DND-41 (cell line): Measurements from ENCODE around the gene RNASE12.

Experiments used
- ATAC-seq: fragments of 200-7000 bp; cut with Tn5 transposase; 3 replicates; pipeline ENCODE4 v1.9.1; 2021; ENCODE audit warnings: low read depth; ENCODE audit not compliant: insufficient read depth
- DNase-seq: peaks from one replicate; pipeline ENCODE4 v3.0.0-alpha.2; 2020
- H2AFZ ChIP-seq: 2 replicates; pipeline ENCODE4 v1.6.0; 2012; ENCODE audit warnings: low read depth, low read length
- H3K27ac ChIP-seq: 2 replicates; pipeline ENCODE4 v1.5.1; 2012; ENCODE audit warnings: low read length, inconsistent platforms
- H3K27me3 ChIP-seq: fragments of 200-600 bp; sonication (generic); 2 replicates; pipeline ENCODE4 v1.6.0; 2012; ENCODE audit warnings: low read length, mild to moderate bottlenecking, inconsistent platforms; ENCODE audit not compliant: insufficient read depth, poor library complexity
- H3K36me3 ChIP-seq: 2 replicates; pipeline ENCODE4 v1.5.1; 2012; ENCODE audit warnings: low read length, inconsistent platforms; ENCODE audit not compliant: insufficient read depth
- H3K4me1 ChIP-seq: 2 replicates; pipeline ENCODE4 v1.5.1; 2012; ENCODE audit warnings: mild to moderate bottlenecking, low read length; ENCODE audit not compliant: insufficient read depth
- H3K4me2 ChIP-seq: 2 replicates; pipeline ENCODE4 v1.6.0; 2012; ENCODE audit warnings: mild to moderate bottlenecking, moderate library complexity, low read length, inconsistent platforms; ENCODE audit not compliant: insufficient read depth
- H3K4me3 ChIP-seq, 2 experiments: fragments of 200-600 bp in 1 of 2; shearing (Covaris generic) in 1 of 2; 2 replicates each; pipeline ENCODE4 v1.5.1; 2012 to 2016; ENCODE audit warnings: inconsistent platforms in 2 of 2, low read length in 2 of 2, mild to moderate bottlenecking in 2 of 2, low read depth in 1 of 2, moderate library complexity in 1 of 2
- H3K79me2 ChIP-seq: 2 replicates; pipeline ENCODE4 v1.6.0; 2012; ENCODE audit warnings: low read length, inconsistent platforms; ENCODE audit not compliant: insufficient read depth
- H3K9ac ChIP-seq: 2 replicates; pipeline ENCODE4 v1.6.0; 2012; ENCODE audit warnings: low read depth, mild to moderate bottlenecking, inconsistent platforms, low read length, moderate library complexity
- H3K9me3 ChIP-seq: 2 replicates; pipeline ENCODE4 v1.5.1; 2012; ENCODE audit warnings: low read length, moderate library complexity, mild to moderate bottlenecking, inconsistent platforms; ENCODE audit not compliant: insufficient read depth, severe bottlenecking
- H4K20me1 ChIP-seq: 2 replicates; pipeline ENCODE4 v1.6.0; 2012; ENCODE audit warnings: low read length; ENCODE audit not compliant: insufficient read depth
- EZH2 ChIP-seq: IDR thresholded peaks from 3 replicates; pipeline ENCODE4 v1.6.1; 2012; ENCODE audit warnings: borderline replicate concordance, low read depth, mild to moderate bottlenecking, moderate library complexity, low read length, inconsistent platforms; ENCODE audit not compliant: severe bottlenecking
- TF ChIP-seq, protein P1 (sequence below): IDR thresholded peaks from 2 replicates; pipeline ENCODE4 v1.5.1; 2012; ENCODE audit warnings: borderline replicate concordance, low read length, moderate library complexity, mild to moderate bottlenecking; ENCODE audit not compliant: poor library complexity, severe bottlenecking; ENCODE audit errors: extremely low read depth

RNASE12 gene

DNA sequence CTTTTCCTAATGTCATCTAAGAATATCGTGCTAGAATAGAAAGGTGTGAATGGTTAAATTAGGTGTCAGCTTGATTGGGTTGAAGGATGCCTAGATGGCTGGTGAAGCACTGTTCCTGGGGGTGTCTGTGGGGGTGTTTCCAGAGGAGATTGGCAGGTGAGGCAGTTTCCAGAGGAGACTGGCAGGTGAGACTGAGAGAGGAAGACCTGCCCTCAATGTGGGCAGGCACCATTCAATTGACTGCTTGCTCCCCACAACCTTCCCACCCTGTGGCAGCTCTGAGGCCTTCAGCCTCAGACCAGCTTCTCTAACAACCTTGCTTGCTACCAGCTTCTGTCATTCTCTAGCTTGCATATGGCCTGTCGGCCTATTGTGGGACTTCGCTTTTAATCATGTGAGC, 39.6 kb downstream of the RNASE12 start:
- H3K4me1 ChIP-seq = no peaks in the 10 kb centered on the region
- no peaks in the 10 kb centered on the region for H3K9me3 ChIP-seq
- H4K20me1 ChIP-seq = no peaks in the 10 kb centered on the region
- H3K36me3 ChIP-seq = no peaks in the 10 kb centered on the region
- no peak for ATAC-seq
- no peak overlapping the region for H3K27ac ChIP-seq
- no peak overlapping the region for H3K9ac ChIP-seq
- no peak overlapping the region for H3K4me2 ChIP-seq
- peaks cover 7% of the 10 kb centered on the region for H3K27me3 ChIP-seq
- H2AFZ ChIP-seq = no peak overlapping the region
- TF ChIP-seq, protein P1, sequence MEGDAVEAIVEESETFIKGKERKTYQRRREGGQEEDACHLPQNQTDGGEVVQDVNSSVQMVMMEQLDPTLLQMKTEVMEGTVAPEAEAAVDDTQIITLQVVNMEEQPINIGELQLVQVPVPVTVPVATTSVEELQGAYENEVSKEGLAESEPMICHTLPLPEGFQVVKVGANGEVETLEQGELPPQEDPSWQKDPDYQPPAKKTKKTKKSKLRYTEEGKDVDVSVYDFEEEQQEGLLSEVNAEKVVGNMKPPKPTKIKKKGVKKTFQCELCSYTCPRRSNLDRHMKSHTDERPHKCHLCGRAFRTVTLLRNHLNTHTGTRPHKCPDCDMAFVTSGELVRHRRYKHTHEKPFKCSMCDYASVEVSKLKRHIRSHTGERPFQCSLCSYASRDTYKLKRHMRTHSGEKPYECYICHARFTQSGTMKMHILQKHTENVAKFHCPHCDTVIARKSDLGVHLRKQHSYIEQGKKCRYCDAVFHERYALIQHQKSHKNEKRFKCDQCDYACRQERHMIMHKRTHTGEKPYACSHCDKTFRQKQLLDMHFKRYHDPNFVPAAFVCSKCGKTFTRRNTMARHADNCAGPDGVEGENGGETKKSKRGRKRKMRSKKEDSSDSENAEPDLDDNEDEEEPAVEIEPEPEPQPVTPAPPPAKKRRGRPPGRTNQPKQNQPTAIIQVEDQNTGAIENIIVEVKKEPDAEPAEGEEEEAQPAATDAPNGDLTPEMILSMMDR = no peak
- no peak for TF ChIP-seq EZH2
- H3K4me3 ChIP-seq = no peak overlapping the region
- no peaks in the 10 kb centered on the region for H3K79me2 ChIP-seq
- no peak for DNase-seq

DNA sequence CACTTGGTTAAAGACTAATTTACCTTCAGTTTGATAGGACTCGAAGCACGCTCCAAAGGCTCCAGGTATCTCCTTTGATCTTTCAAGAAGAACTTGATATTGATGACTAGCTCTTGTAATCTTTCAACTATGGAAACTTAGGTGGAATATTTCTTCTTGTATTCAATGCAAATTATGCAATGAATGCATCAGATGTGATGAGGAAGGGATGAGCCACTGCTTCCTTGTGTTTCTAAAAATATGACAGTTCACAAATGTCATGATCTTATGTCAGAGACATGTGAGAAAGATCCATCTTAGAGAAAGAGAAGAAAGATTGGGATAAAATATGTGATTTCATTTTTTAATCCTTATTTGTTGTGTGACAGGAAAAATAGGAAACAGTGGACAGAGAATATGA, 40.2 kb downstream of the RNASE12 start:
- Histone ChIP-seq H3K4me3 (no peak overlapping the region), H3K36me3 (no peaks in the 10 kb centered on the region), H3K27ac (no peak overlapping the region), H3K9me3 (no peaks in the 10 kb centered on the region), H3K27me3 (peaks cover 7% of the 10 kb centered on the region), H3K4me2 (no peak overlapping the region), H3K9ac (no peak overlapping the region), H3K79me2 (no peaks in the 10 kb centered on the region), H4K20me1 (no peaks in the 10 kb centered on the region), H2AFZ (no peak overlapping the region), H3K4me1 (no peaks in the 10 kb centered on the region)
- TF ChIP-seq, protein P1 = no peak
- no peak for TF ChIP-seq EZH2
- no peak for DNase-seq
- ATAC-seq = no peak

DNA sequence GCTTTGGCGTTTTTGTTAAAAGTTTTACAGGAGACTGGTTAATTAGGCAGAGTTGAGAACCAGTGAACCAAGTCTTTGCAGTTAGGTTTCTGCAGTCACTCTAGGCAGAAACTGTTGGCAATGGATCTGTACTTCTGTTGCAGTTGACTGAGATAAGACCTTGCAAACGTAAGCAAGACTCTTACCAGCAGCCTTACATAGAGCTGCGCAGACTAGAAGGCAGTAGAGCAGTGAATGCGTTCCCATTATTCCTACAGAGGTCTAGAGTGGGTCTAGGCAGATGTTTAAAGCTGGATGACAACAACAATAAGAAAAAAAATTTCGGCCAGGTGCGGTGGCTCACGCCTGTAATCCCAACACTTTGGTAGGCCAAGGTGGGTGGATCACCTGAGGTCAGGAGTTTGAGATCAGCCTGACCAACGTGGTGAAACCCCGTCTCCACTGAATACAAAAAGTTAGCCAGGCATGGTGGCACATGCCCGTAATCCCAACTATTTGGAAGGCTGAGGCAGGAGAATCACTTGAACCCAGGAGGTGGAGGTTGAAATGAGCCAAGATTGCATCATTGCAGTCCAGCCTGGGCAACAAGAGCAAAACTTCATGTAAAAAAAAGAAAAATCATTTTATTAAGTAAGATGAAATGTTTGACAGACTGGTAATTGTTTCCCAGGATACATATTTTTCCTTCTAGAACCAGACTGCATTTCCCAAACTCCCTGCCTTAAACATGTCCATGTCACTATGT, 42.6 kb downstream of the RNASE12 start:
- H3K36me3 ChIP-seq = no peaks in the 10 kb centered on the region
- TF ChIP-seq, protein P1 = no peak
- no peak for TF ChIP-seq EZH2
- ATAC-seq = no peak
- no peak overlapping the region for H3K4me3 ChIP-seq
- no peaks in the 10 kb centered on the region for H3K9me3 ChIP-seq
- no peak overlapping the region for H2AFZ ChIP-seq
- H3K4me1 ChIP-seq = no peaks in the 10 kb centered on the region
- no peak overlapping the region for H3K9ac ChIP-seq
- no peaks in the 10 kb centered on the region for H3K79me2 ChIP-seq
- peaks cover 7% of the 10 kb centered on the region for H3K27me3 ChIP-seq
- DNase-seq = no peak
- H3K27ac ChIP-seq = no peak overlapping the region
- no peaks in the 10 kb centered on the region for H4K20me1 ChIP-seq
- no peak overlapping the region for H3K4me2 ChIP-seq

DNA sequence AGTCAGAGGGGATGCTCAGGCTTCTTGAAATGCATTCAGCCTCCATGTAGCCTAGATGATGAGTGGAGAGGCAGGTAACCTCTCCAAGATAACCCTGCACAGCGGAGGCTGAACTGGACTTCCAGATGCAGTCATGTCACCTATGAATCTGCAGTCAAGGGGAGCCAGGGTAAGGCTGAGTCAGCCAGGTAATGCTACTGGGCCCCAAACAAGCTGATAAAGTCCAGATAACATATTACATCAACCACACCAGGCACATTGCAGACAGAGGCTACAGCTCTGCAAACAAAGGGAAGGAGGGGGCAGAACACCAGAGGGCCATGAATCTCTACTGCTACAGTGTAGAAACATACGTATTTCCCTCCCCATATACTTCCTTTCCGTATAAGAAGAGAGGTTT, 44.3 kb downstream of the RNASE12 start:
- no peak for DNase-seq

More for the DNA sequence above, 44.3 kb downstream of the RNASE12 start:
- Histone ChIP-seq H3K4me1 (no peaks in the 10 kb centered on the region), H3K27me3 (peaks cover 7% of the 10 kb centered on the region), H3K36me3 (no peaks in the 10 kb centered on the region), H4K20me1 (no peaks in the 10 kb centered on the region), H3K27ac (no peak overlapping the region), H3K9ac (no peak overlapping the region), H3K4me2 (no peak overlapping the region), H3K9me3 (no peaks in the 10 kb centered on the region), H3K79me2 (no peaks in the 10 kb centered on the region), H2AFZ (no peak overlapping the region), H3K4me3 (no peak overlapping the region)
- TF ChIP-seq EZH2 = no peak
- TF ChIP-seq, protein P1 = no peak
- ATAC-seq = no peak
